ENCODE measurements around the gene RGCC.

GRCh38 chr13:41463838-41464602, 6.7 kb downstream of the RGCC start:
- TF ChIP-seq, protein P1, sequence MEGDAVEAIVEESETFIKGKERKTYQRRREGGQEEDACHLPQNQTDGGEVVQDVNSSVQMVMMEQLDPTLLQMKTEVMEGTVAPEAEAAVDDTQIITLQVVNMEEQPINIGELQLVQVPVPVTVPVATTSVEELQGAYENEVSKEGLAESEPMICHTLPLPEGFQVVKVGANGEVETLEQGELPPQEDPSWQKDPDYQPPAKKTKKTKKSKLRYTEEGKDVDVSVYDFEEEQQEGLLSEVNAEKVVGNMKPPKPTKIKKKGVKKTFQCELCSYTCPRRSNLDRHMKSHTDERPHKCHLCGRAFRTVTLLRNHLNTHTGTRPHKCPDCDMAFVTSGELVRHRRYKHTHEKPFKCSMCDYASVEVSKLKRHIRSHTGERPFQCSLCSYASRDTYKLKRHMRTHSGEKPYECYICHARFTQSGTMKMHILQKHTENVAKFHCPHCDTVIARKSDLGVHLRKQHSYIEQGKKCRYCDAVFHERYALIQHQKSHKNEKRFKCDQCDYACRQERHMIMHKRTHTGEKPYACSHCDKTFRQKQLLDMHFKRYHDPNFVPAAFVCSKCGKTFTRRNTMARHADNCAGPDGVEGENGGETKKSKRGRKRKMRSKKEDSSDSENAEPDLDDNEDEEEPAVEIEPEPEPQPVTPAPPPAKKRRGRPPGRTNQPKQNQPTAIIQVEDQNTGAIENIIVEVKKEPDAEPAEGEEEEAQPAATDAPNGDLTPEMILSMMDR (tag by site-specific recombination; IDR thresholded peaks at IDR 0.05): no peak
- TF ChIP-seq ZNF777 (tag by site-specific recombination; IDR thresholded peaks at IDR 0.05; ENCODE audit: borderline replicate concordance) (no peak), ZBTB49 (tag by site-specific recombination; IDR thresholded peaks at IDR 0.05; ENCODE audit: low read depth) (no peak), ZNF202 (tag by site-specific recombination; IDR thresholded peaks at IDR 0.05; ENCODE audit: borderline replicate concordance) (no peak), ZNF274 (IDR thresholded peaks at IDR 0.05; ENCODE audit: low read length) (no peak), ZNF274 (tag by site-specific recombination; IDR thresholded peaks at IDR 0.05; ENCODE audit: borderline replicate concordance) (no peak), RBAK (tag by site-specific recombination; IDR thresholded peaks at IDR 0.05) (no peak), ZNF549 (tag by site-specific recombination; IDR thresholded peaks at IDR 0.05) (no peak), BCL6B (tag by site-specific recombination; IDR thresholded peaks at IDR 0.05) (no peak), YY1 (tag by site-specific recombination; IDR thresholded peaks at IDR 0.05) (no peak), ZBTB7A (tag by site-specific recombination; IDR thresholded peaks at IDR 0.05; ENCODE audit: low read depth) (no peak)

Data from HEK293 (cell line).